Measurements from ENCODE around the gene TNK2. TPM values are rescaled to one million over a fixed set of nuclear protein-coding genes. Genes with fewer than 3 reads are reported as not detected.

Gene TNK2
- total RNA-seq, 4 donors from 2014 or later: 18.4 to 45.7 (median 42.8) TPM

GRCh38 chr3:195877767-195878423 lies 30.5 kb downstream of the TNK2 start:
- TF ChIP-seq POLR2A (IDR thresholded peaks at IDR 0.05) (no peak), CTCF (IDR thresholded peaks at IDR 0.05) (no peak)
- Histone ChIP-seq H3K36me3 (peaks cover 16 to 79% (median 25%) of the 10 kb centered on the region in 3 donors), H3K27me3 (no peaks in the 10 kb centered on the region), H3K27ac (peak overlapping the region; percentile 74 to 85 (median 80)), H3K9me3 (no peaks in the 10 kb centered on the region), H3K4me1 (peaks cover 20 to 55% (median 23%) of the 10 kb centered on the region in 3 donors), H3K4me3 (peak overlapping the region in 2 of 4 donors; percentile 10 to 31)
- WGBS, 2 donors: 59 to 88% methylated on average over 12 to 14 of the region's 15 CpGs
- no peak for DNase-seq
- intact Hi-C loops (cut with DNase I): no loop called here

GRCh38 chr3:195877136-195877715 lies 31.1 kb downstream of the TNK2 start:
- WGBS, 2 donors: 64 to 77% methylated on average over 3 of the region's 10 CpGs
- no peak for DNase-seq
- intact Hi-C loops (cut with DNase I): no loop called here
- Histone ChIP-seq H3K4me1 (peaks cover 20 to 60% (median 23%) of the 10 kb centered on the region in 3 donors), H3K27me3 (no peaks in the 10 kb centered on the region), H3K27ac (peak overlapping the region; percentile 74 to 85 (median 80)), H3K9me3 (no peaks in the 10 kb centered on the region), H3K4me3 (peak overlapping the region; percentile 2 to 36 (median 20)), H3K36me3 (peaks cover 15 to 79% (median 18%) of the 10 kb centered on the region in 3 donors)
- no peak for TF ChIP-seq CTCF (IDR thresholded peaks at IDR 0.05)
- no peak for TF ChIP-seq POLR2A (IDR thresholded peaks at IDR 0.05)

- WGBS, 2 donors: 64 to 77% methylated on average over 7 to 9 of the region's 28 CpGs
- peaks cover 8 to 79% (median 15%) of the 10 kb centered on the region in 3 donors for H3K36me3 ChIP-seq
These were observed 31.9 kb downstream of the TNK2 start for GRCh38 chr3:195876297-195877064.

GRCh38 chr3:195875482-195876236 lies 32.7 kb downstream of the TNK2 start:
- TF ChIP-seq POLR2A (IDR thresholded peaks at IDR 0.05) (no peak), CTCF (IDR thresholded peaks at IDR 0.05) (no peak)
- intact Hi-C loops (cut with DNase I): no loop called here
- H3K4me1 ChIP-seq: peaks cover 20 to 67% (median 23%) of the 10 kb centered on the region in 3 donors
- no peaks in the 10 kb centered on the region for H3K9me3 ChIP-seq
- 88% methylated on average over 15 of the region's 35 CpGs; no CpG with 5 or more reads in 1 of the 2 donors for WGBS, 2 donors
- H3K4me3 ChIP-seq: peak overlapping the region in 2 of 4 donors; percentile 10 to 31
- peak overlapping the region; percentile 74 to 85 (median 80) for H3K27ac ChIP-seq
- no peak for DNase-seq
- peaks cover 8 to 87% (median 19%) of the 10 kb centered on the region in 3 donors for H3K36me3 ChIP-seq
- H3K27me3 ChIP-seq: no peaks in the 10 kb centered on the region

More at GRCh38 chr3:195876297-195877064, 31.9 kb downstream of the TNK2 start:
- intact Hi-C loops (cut with DNase I): no loop called here
- no peak for DNase-seq
- Histone ChIP-seq H3K4me1 (peaks cover 20 to 60% (median 23%) of the 10 kb centered on the region in 3 donors), H3K9me3 (no peaks in the 10 kb centered on the region), H3K27ac (peak overlapping the region; percentile 74 to 85 (median 80)), H3K4me3 (peak overlapping the region; percentile 2 to 36 (median 20)), H3K27me3 (no peaks in the 10 kb centered on the region)
- TF ChIP-seq POLR2A (IDR thresholded peaks at IDR 0.05) (peak in 1 of 4 donors; percentile 24), CTCF (IDR thresholded peaks at IDR 0.05) (no peak)

All from esophagus squamous epithelium (tissue), 5 donors.